Measurements from ENCODE around the gene BBS4.

The BBS4 gene

GRCh38 chr15:72786242-72786641 is 100.2 kb downstream of the BBS4 start:
- Histone ChIP-seq H3K4me3 (replicated peaks; ENCODE audit: low read depth, low read length) (no peak overlapping the region), H3K27me3 (replicated peaks; ENCODE audit: control insufficient read depth, insufficient read depth, low read length) (no peaks in the 10 kb centered on the region), H3K36me3 (ENCODE audit: control insufficient read depth, insufficient read depth, low read length) (no peaks in the 10 kb centered on the region)
- TF ChIP-seq CTCF (IDR thresholded peaks at IDR 0.05; ENCODE audit: insufficient read depth, low read length, poor library complexity, severe bottlenecking): no peak
- no peak for DNase-seq (ENCODE audit: extremely low read depth, insufficient read length)

- no peaks in the 10 kb centered on the region for H3K27me3 ChIP-seq (replicated peaks; ENCODE audit: control insufficient read depth, insufficient read depth, low read length)
- no peak for DNase-seq (ENCODE audit: extremely low read depth, insufficient read length)
- H3K4me3 ChIP-seq (replicated peaks; ENCODE audit: low read depth, low read length): no peak overlapping the region
- TF ChIP-seq CTCF (IDR thresholded peaks at IDR 0.05; ENCODE audit: insufficient read depth, low read length, poor library complexity, severe bottlenecking): no peak
- H3K36me3 ChIP-seq (ENCODE audit: control insufficient read depth, insufficient read depth, low read length): no peaks in the 10 kb centered on the region
Measured at GRCh38 chr15:72786676-72787345, 100.8 kb downstream of the BBS4 start.

- Histone ChIP-seq H3K27me3 (replicated peaks; ENCODE audit: control insufficient read depth, insufficient read depth, low read length) (no peaks in the 10 kb centered on the region), H3K36me3 (ENCODE audit: control insufficient read depth, insufficient read depth, low read length) (no peaks in the 10 kb centered on the region), H3K4me3 (replicated peaks; ENCODE audit: low read depth, low read length) (no peak overlapping the region)
- no peak for TF ChIP-seq CTCF (IDR thresholded peaks at IDR 0.05; ENCODE audit: insufficient read depth, low read length, poor library complexity, severe bottlenecking)
- no peak for DNase-seq (ENCODE audit: extremely low read depth, insufficient read length)
Measured at GRCh38 chr15:72787526-72787925, 101.5 kb downstream of the BBS4 start.

Measured in GM06990 (cell line).